H1 (cell line): Measurements from ENCODE around the gene ZNF629. TPM values are rescaled to one million over a fixed set of nuclear protein-coding genes. Genes with fewer than 3 reads are reported as not detected.

Source experiments
- PHF8 ChIP-seq: fragments of 200-600 bp; sonication (generic); conservative IDR thresholded peaks from 2 replicates; pipeline ENCODE4 v1.7.1; 2012; ENCODE audit warnings: low read depth, mild to moderate bottlenecking, inconsistent platforms, low read length, moderate library complexity
- POLR2AphosphoS5 ChIP-seq: IDR thresholded peaks from 2 replicates; pipeline ENCODE4 v1.6.1; 2011; ENCODE audit warnings: low read depth, low read length
- SP2 ChIP-seq: IDR thresholded peaks from 2 replicates; pipeline ENCODE4 v1.6.1; 2012; ENCODE audit warnings: mild to moderate bottlenecking, low read length, inconsistent platforms
- TCF12 ChIP-seq: IDR thresholded peaks from 2 replicates; pipeline ENCODE4 v1.6.1; 2011; ENCODE audit warnings: low read depth, mild to moderate bottlenecking, low read length
- polyA plus RNA-seq, 7 experiments: library from polyadenylated mRNA; depleted of rRNA in 3 of 7; stranded (reverse) in 5 of 7; unstranded in 2 of 7; fragments of >200 nt in 5 of 7; fragments of 200-250 nt in 2 of 7; gene quantifications; 1 replicate in 5 of 7; 2 replicates in 1 of 7; 4 replicates in 1 of 7; pipeline versions ENCODE4 v1.2.1 to v1.2.3, GENCODE V29; 2011 to 2013; ENCODE audit warnings: missing spikeins in 2 of 7, mixed read lengths in 2 of 7
- total RNA-seq: library from RNA; stranded (reverse); fragmentation: NEBNext Ultra II Directional; extraction: Animal tissue kit (Norgen Biotek cat#: 25700); gene quantifications from 2 replicates; pipeline ENCODE4 v1.2.1, GENCODE V29; 2021

The ZNF629 gene
- total and polyA plus RNA-seq, 2 of the 8 experiments (the other 6 are each of a cell fraction or from before 2014, with no cell fraction given), result 11.0 to 19.5 TPM

DNA sequence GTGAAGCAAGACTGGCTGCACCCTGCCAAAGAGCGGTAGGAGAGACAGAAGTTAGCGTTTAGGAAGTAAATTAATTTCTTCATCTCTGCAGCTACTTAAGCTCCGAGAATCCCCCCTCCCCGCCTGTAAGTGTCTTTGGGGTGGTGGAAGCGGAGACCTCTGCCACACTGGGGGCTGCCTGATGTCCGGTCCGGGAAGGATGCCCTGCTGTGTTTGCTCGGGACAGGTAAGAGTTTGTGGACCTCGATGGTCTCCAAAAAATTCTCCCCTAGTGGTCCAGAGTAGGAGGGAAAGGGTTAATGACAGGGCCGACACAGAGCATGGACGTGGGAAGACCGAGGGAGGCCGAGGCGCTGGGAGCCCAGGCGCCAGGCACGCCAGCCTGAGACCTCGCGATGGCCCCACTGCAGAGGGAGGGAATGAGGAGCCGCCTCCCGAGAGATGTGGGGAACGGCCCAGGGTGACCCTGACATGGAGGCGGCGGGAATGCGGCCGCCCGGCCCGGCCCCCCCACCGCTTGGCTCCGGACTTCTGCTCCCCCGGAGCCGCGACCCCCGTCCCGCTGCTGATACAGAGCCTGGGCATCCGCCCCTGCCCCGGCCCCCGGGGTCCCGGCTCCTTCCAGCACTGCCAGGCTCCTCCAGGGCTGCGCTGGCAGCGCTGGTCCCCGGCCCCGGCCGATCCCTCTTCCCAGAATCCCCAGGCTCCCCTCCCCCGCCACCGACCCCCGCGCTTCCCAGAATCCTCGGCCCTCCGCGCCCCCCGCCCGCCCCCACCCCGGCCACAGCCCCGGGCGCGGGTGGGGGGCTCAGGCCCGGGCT is 680 bp downstream of the ZNF629 start (continued):
- no peak for TF ChIP-seq SP2
- TF ChIP-seq TCF12, result no peak
- TF ChIP-seq POLR2AphosphoS5, result 0 out of 2 replicates have a peak, but pooled peaks have one; percentile 14
- peak; percentile 41; the same call in 1 of the 2 replicates for TF ChIP-seq PHF8
